Measurements from ENCODE around the gene RAPSN.
"Not testable (repeated sequence)": the region's sequence is repeated elsewhere in the genome, so short reads cannot be mapped to it uniquely, and the experiment has no call there.

RAPSN gene

GRCh38 chr11:47466201-47466600 lies 17.3 kb upstream of the RAPSN start:
- no peaks in the 10 kb centered on the region for H3K27me3 ChIP-seq
- TF ChIP-seq, protein P1, sequence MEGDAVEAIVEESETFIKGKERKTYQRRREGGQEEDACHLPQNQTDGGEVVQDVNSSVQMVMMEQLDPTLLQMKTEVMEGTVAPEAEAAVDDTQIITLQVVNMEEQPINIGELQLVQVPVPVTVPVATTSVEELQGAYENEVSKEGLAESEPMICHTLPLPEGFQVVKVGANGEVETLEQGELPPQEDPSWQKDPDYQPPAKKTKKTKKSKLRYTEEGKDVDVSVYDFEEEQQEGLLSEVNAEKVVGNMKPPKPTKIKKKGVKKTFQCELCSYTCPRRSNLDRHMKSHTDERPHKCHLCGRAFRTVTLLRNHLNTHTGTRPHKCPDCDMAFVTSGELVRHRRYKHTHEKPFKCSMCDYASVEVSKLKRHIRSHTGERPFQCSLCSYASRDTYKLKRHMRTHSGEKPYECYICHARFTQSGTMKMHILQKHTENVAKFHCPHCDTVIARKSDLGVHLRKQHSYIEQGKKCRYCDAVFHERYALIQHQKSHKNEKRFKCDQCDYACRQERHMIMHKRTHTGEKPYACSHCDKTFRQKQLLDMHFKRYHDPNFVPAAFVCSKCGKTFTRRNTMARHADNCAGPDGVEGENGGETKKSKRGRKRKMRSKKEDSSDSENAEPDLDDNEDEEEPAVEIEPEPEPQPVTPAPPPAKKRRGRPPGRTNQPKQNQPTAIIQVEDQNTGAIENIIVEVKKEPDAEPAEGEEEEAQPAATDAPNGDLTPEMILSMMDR (IDR thresholded peaks at IDR 0.05): no peak
- H3K4me3 ChIP-seq: no peak overlapping the region
- H3K4me1 ChIP-seq: peaks cover 0 to 53% (median 19%) of the 10 kb centered on the region in 4 donors
- intact Hi-C loops (cut with DNase I; ENCODE audit: low total_unique reads): no loop called here
- H3K27ac ChIP-seq: peak overlapping the region; percentile 27 to 55
- peaks cover 7 to 37% (median 16%) of the 10 kb centered on the region in 3 donors for H3K36me3 ChIP-seq
- DNase-seq: no peak
- H3K9me3 ChIP-seq: no peaks in the 10 kb centered on the region

DNA sequence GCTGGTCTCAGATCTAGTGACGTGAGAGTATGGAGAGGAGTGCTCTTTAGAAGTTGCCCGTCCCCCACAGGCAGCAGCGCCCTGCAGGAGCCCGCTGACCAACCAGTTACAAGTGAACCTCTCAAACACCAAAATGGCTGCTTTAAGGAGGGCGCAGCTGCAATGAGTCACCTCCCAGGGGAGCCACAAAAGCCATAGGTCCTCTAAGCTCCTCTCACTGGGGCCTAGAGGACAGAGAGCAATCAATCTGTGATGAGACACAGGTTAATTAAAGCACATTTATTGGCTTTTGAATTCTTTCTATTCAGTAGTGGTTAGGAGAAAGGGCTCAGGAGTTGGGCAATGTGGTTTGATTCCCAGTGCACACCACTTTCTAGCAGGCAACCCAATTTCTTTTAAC lies 15.5 kb upstream of the RAPSN start:
- intact Hi-C loops (cut with DNase I; ENCODE audit: low total_unique reads): no loop called here
- TF ChIP-seq, protein P1 (IDR thresholded peaks at IDR 0.05): no peak

GRCh38 chr11:47461876-47462275 lies 12.9 kb upstream of the RAPSN start:
- Histone ChIP-seq H3K27me3 (no peaks in the 10 kb centered on the region), H3K36me3 (peaks cover 0 to 28% (median 4%) of the 10 kb centered on the region in 3 donors), H3K4me1 (peaks cover 0 to 19% (median 4%) of the 10 kb centered on the region in 4 donors), H3K4me3 (no peak overlapping the region), H3K27ac (no peak overlapping the region), H3K9me3 (no peaks in the 10 kb centered on the region)
- intact Hi-C loops (cut with DNase I; ENCODE audit: low total_unique reads): no loop called here
- no peak for DNase-seq
- TF ChIP-seq, protein P1 (IDR thresholded peaks at IDR 0.05): no peak

More for the DNA sequence above, 15.5 kb upstream of the RAPSN start:
- Histone ChIP-seq H3K4me3 (no peak overlapping the region), H3K27me3 (no peaks in the 10 kb centered on the region), H3K9me3 (no peaks in the 10 kb centered on the region), H3K36me3 (peaks cover 0 to 33% (median 1%) of the 10 kb centered on the region in 3 donors), H3K4me1 (peaks cover 0 to 36% (median 17%) of the 10 kb centered on the region in 4 donors), H3K27ac (no peak overlapping the region)
- peak in 1 of 2 donors; percentile 15 for DNase-seq

DNA sequence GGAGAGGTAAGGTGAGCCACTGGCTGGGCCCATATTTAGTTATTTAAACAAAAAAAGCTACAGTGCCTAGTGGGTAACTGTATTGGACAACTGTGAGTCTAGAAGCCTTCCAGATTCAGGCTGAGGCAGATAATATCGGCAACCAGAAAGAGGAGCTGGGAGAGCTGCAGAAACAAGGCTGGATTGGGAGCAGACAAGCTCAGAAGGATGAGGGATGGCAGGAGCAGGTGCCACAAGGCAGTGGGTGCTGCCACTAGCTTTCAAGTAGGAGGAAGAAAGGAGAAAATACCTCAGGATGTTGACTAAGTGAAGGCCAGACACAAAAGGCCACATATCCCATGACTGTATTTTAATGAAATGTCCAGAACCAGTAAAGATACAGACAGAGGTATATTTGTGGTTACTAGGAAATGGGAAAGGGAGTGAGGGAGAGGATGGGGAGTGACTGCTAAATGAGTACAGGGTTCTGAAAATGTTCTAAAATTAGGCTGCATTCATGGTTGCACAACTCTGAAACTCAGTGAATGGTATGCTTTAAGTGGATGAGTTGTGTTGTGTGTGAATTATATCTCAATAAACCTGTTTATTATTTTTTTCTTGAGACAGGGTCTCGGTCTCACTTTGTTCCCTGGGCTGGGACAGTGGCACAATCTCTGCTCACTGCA lies 11.8 kb upstream of the RAPSN start:
- intact Hi-C loops (cut with DNase I; ENCODE audit: low total_unique reads): no loop called here
- H3K36me3 ChIP-seq: peaks cover 0 to 28% (median 4%) of the 10 kb centered on the region in 3 donors
- no peak overlapping the region for H3K27ac ChIP-seq
- no peaks in the 10 kb centered on the region for H3K9me3 ChIP-seq
- no peaks in the 10 kb centered on the region for H3K27me3 ChIP-seq
- no peak for DNase-seq
- no peak overlapping the region for H3K4me3 ChIP-seq
- H3K4me1 ChIP-seq: peaks cover 0 to 8% (median 0%) of the 10 kb centered on the region in 4 donors
- TF ChIP-seq, protein P1 (IDR thresholded peaks at IDR 0.05): no peak

DNA sequence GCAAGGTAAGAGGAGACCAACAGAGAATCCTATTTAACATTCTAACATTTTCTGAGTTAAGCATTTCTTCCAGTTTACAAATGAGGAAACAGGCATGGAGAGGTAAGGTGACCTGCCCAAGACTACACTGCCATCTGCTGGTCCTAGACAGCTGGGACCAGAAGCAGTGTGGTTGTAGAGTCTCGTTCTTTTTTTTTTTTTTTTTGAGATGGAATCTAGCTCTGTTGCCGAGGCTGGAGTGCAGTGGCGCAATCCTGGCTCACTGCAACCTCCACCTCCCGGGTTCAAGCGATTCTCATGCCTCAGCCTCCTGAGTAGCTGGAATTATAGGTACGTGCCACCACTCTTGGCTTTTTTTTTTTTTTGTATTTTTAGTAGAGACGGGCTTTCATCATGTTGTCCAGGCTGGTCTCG lies 5.3 kb upstream of the RAPSN start:
- intact Hi-C loops (cut with DNase I; ENCODE audit: low total_unique reads); H3K4me3 ChIP-seq; H3K27ac ChIP-seq; H3K27me3 ChIP-seq; H3K36me3 ChIP-seq; H3K9me3 ChIP-seq; H3K4me1 ChIP-seq: not testable (repeated sequence)
- TF ChIP-seq, protein P1 (IDR thresholded peaks at IDR 0.05): peak; percentile 66 to 79
- peak; percentile 81 to 85 for DNase-seq

Measured in tibial artery (tissue), 4 donors.